Calu3 (cell line): ENCODE results near the gene COG3. TPM values are rescaled to one million over a fixed set of nuclear protein-coding genes. Genes with fewer than 3 reads are reported as not detected.

Experiments
- BruUV-seq: library from RNA; stranded (reverse); fragments of 400-500 nt; replicated peaks from 2 replicates; lab custom pipeline; 2021; lab: Mats Ljungman, UMichigan
- CTCF ChIA-PET: fragments of 300-600 bp; sonication (Branson Sonifier 250); formaldehyde crosslinking; loops from one replicate; lab custom pipeline; 2022; ENCODE audit warnings: antibody characterized with exemption; lab: Charles Lee
- DNase-seq: peaks from one replicate; pipeline ENCODE4 v3.0.0; 2022
- H3K27ac Mint-ChIP-seq: one replicate; pipeline ENCODE4 v1.8.0; 2022; ENCODE audit warnings: mixed read lengths; ENCODE audit not compliant: unreplicated experiment
- H3K27me3 Mint-ChIP-seq: one replicate; pipeline ENCODE4 v1.8.0; 2022; ENCODE audit warnings: mixed read lengths; ENCODE audit not compliant: unreplicated experiment
- H3K36me3 Mint-ChIP-seq: one replicate; pipeline ENCODE4 v1.8.0; 2022; ENCODE audit warnings: mild to moderate bottlenecking, moderate library complexity, mixed read lengths; ENCODE audit not compliant: insufficient read depth, unreplicated experiment
- H3K4me1 Mint-ChIP-seq: one replicate; pipeline ENCODE4 v1.8.0; 2022; ENCODE audit warnings: mild to moderate bottlenecking, low read depth, mixed read lengths; ENCODE audit not compliant: unreplicated experiment
- H3K4me3 Mint-ChIP-seq: one replicate; pipeline ENCODE4 v1.8.0; 2022; ENCODE audit warnings: mild to moderate bottlenecking, low read depth, moderate library complexity, mixed read lengths; ENCODE audit not compliant: unreplicated experiment
- H3K9me3 Mint-ChIP-seq: one replicate; pipeline ENCODE4 v1.8.0; 2022; ENCODE audit warnings: low read depth, mixed read lengths; ENCODE audit not compliant: unreplicated experiment
- intact Hi-C: fragments of 100-400 bp; cut with micrococcal nuclease; formaldehyde crosslinking; loops from one replicate; pipeline ENCODE4 v1.10.0; 2022; ENCODE audit not compliant: unreplicated experiment
- total RNA-seq: library from RNA; stranded (reverse); gene quantifications from 2 replicates; pipeline ENCODE4 v1.2.3, GENCODE V29; 2022
- TF ChIP-seq, protein P1 (sequence below): fragments of 200-600 bp; IDR thresholded peaks from one replicate; pipeline ENCODE4 v1.8.0; 2022; ENCODE audit warnings: antibody characterized with exemption; ENCODE audit not compliant: unreplicated experiment

COG3 gene
- total RNA-seq, 1 experiment from 2014 or later: 21.6 TPM

- Mint-ChIP-seq H3K36me3 (peaks cover 40% of the 10 kb centered on the region), H3K4me3 (no peak overlapping the region), H3K4me1 (no peaks in the 10 kb centered on the region), H3K9me3 (no peaks in the 10 kb centered on the region), H3K27ac (no peak overlapping the region), H3K27me3 (no peaks in the 10 kb centered on the region)
- no TSS peak for BruUV-seq
- no peak for DNase-seq
- TF ChIP-seq, protein P1, sequence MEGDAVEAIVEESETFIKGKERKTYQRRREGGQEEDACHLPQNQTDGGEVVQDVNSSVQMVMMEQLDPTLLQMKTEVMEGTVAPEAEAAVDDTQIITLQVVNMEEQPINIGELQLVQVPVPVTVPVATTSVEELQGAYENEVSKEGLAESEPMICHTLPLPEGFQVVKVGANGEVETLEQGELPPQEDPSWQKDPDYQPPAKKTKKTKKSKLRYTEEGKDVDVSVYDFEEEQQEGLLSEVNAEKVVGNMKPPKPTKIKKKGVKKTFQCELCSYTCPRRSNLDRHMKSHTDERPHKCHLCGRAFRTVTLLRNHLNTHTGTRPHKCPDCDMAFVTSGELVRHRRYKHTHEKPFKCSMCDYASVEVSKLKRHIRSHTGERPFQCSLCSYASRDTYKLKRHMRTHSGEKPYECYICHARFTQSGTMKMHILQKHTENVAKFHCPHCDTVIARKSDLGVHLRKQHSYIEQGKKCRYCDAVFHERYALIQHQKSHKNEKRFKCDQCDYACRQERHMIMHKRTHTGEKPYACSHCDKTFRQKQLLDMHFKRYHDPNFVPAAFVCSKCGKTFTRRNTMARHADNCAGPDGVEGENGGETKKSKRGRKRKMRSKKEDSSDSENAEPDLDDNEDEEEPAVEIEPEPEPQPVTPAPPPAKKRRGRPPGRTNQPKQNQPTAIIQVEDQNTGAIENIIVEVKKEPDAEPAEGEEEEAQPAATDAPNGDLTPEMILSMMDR: no peak
- intact Hi-C loops: no loop called here
- CTCF ChIA-PET: interaction anchor here (0.6 kb wide), 1 partner anchor 75 kb away, joined by 7 read pairs; no protein-coding TSS in a partner anchor
Observed at GRCh38 chr13:45496942-45497341, 32.2 kb downstream of the COG3 start.

DNA sequence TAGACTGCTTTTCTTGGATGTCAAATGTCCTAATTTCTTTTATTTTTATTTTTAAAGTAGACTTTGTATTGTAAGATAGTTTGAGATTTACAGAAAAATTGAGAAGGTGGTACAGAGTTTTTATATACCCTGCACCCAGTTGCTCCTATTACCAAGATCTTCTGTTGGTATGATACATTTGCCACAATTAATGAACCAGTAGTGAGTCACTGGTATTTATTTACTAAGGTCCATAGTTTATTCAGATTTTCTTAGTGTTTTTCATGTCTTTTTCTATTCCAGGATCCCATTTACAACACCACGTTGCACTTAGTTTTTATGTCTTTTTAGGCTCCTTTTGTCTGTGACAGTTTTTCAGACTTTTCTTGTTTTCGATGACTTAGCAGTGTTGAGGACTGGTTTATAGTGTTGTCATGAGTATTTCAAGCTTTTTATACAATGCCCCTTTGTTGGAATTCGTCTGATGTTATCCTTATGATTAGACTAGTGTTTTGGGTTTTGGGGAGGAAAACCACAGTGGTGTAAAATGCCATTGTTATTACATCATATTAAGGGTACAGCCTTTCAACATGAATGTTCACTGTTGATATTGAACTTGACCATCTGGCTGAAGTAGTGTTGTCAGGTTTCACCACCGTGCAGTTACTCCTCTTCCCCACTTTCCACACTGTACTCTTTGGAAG lies 35.9 kb downstream of the COG3 start:
- Mint-ChIP-seq H3K27me3 (no peaks in the 10 kb centered on the region), H3K4me1 (peaks cover 8% of the 10 kb centered on the region), H3K27ac (peak overlapping the region; percentile 86), H3K9me3 (no peaks in the 10 kb centered on the region), H3K36me3 (peaks cover 47% of the 10 kb centered on the region), H3K4me3 (peak overlapping the region; percentile 34)
- CTCF ChIA-PET: interaction anchor here (0.5 kb wide), 1 partner anchor 133 kb away, joined by 3 read pairs; no protein-coding TSS in a partner anchor
- intact Hi-C loops: no loop called here
- TF ChIP-seq, protein P1: no peak
- BruUV-seq: no TSS peak
- peak; percentile 19 for DNase-seq

DNA sequence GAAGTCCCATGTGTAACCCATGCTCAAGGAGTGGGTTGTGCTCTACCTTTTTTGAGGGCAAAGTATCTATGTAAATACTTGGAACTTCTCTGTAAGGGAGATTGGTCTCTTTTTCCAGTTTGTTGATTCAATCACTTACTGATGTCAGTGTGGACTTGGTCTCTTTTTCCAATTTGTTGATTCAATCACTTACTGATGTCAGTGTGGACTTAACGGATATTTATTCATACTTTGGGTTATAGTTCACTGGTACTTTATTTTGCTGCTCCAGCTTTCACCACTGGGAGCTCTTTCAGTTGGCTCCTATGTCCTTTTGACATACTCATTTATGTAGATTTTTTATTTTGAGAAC lies 36.4 kb downstream of the COG3 start:
- Mint-ChIP-seq H3K27me3 (no peaks in the 10 kb centered on the region), H3K4me1 (peaks cover 8% of the 10 kb centered on the region), H3K4me3 (peak overlapping the region; percentile 34), H3K9me3 (no peaks in the 10 kb centered on the region), H3K27ac (peak overlapping the region; percentile 86), H3K36me3 (peaks cover 53% of the 10 kb centered on the region)
- BruUV-seq: TSS peak; percentile 38
- DNase-seq: no peak
- CTCF ChIA-PET: interaction anchor here (0.5 kb wide), 1 partner anchor 134 kb away, joined by 3 read pairs; no protein-coding TSS in a partner anchor
- TF ChIP-seq, protein P1: no peak
- intact Hi-C loops: no loop called here

GRCh38 chr13:45503658-45504057 lies 38.9 kb downstream of the COG3 start:
- no peak overlapping the region for H3K27ac Mint-ChIP-seq
- no TSS peak for BruUV-seq
- TF ChIP-seq, protein P1: no peak
- DNase-seq: no peak
- H3K4me1 Mint-ChIP-seq: peaks cover 8% of the 10 kb centered on the region
- intact Hi-C loops: no loop called here
- no peaks in the 10 kb centered on the region for H3K9me3 Mint-ChIP-seq
- CTCF ChIA-PET: no interaction called here
- H3K36me3 Mint-ChIP-seq: peaks cover 43% of the 10 kb centered on the region
- H3K27me3 Mint-ChIP-seq: no peaks in the 10 kb centered on the region
- no peak overlapping the region for H3K4me3 Mint-ChIP-seq
